ENCODE measurements around the gene USP9Y.

The USP9Y gene

GRCh38 chrY:12905517-12905872 is 204.5 kb downstream of the USP9Y start:
- no peak overlapping the region for H2AFZ ChIP-seq (ENCODE audit: low read depth, low read length)
- peaks cover 19% of the 10 kb centered on the region for H3K4me1 ChIP-seq (ENCODE audit: low read length)
- no peaks in the 10 kb centered on the region for H3K9me3 ChIP-seq (ENCODE audit: insufficient read depth, low read length)
- H4K20me1 ChIP-seq (ENCODE audit: insufficient read depth, low read length): peaks cover 49% of the 10 kb centered on the region
- TF ChIP-seq CTCF (IDR thresholded peaks at IDR 0.05; ENCODE audit: low read depth, low read length) (no peak), EZH2phosphoT487 (IDR thresholded peaks at IDR 0.05; ENCODE audit: low read depth) (no peak)
- H3K9ac ChIP-seq (ENCODE audit: low read length): peak overlapping the region; percentile 98
- H3K79me2 ChIP-seq (ENCODE audit: low read length): peaks cover 64% of the 10 kb centered on the region
- peak overlapping the region; percentile 98 for H3K4me3 ChIP-seq (ENCODE audit: low read length)
- H3K27me3 ChIP-seq (ENCODE audit: low read depth, low read length): no peaks in the 10 kb centered on the region
- H3K27ac ChIP-seq (ENCODE audit: low read length): peak overlapping the region; percentile 96
- peak overlapping the region; percentile 87 for H3K4me2 ChIP-seq (ENCODE audit: low read length)
- H3K36me3 ChIP-seq (replicated peaks; ENCODE audit: low read depth, low read length): peaks cover 34% of the 10 kb centered on the region

GRCh38 chrY:12905895-12906294 is 204.9 kb downstream of the USP9Y start:
- peak overlapping the region; percentile 96 for H3K27ac ChIP-seq (ENCODE audit: low read length)
- peaks cover 68% of the 10 kb centered on the region for H3K79me2 ChIP-seq (ENCODE audit: low read length)
- H3K9ac ChIP-seq (ENCODE audit: low read length): peak overlapping the region; percentile 98

More at GRCh38 chrY:12905895-12906294, 204.9 kb downstream of the USP9Y start:
- peak overlapping the region; percentile 87 for H3K4me2 ChIP-seq (ENCODE audit: low read length)
- H4K20me1 ChIP-seq (ENCODE audit: insufficient read depth, low read length): peaks cover 52% of the 10 kb centered on the region
- H3K4me3 ChIP-seq (ENCODE audit: low read length): peak overlapping the region; percentile 98
- H3K27me3 ChIP-seq (ENCODE audit: low read depth, low read length): no peaks in the 10 kb centered on the region
- TF ChIP-seq CTCF (IDR thresholded peaks at IDR 0.05; ENCODE audit: low read depth, low read length) (no peak), EZH2phosphoT487 (IDR thresholded peaks at IDR 0.05; ENCODE audit: low read depth) (no peak)
- no peaks in the 10 kb centered on the region for H3K9me3 ChIP-seq (ENCODE audit: insufficient read depth, low read length)
- H3K36me3 ChIP-seq (replicated peaks; ENCODE audit: low read depth, low read length): peaks cover 36% of the 10 kb centered on the region
- H3K4me1 ChIP-seq (ENCODE audit: low read length): peaks cover 19% of the 10 kb centered on the region
- H2AFZ ChIP-seq (ENCODE audit: low read depth, low read length): no peak overlapping the region
